GM18907 (cell line): Measurements from ENCODE around the gene RASSF8.

Experiments used
- ATAC-seq: cut with Tn5 transposase; IDR thresholded peaks from one replicate; pipeline ENCODE4 v1.9.1; 2021; ENCODE audit warnings: mild to moderate bottlenecking, moderate library complexity; ENCODE audit not compliant: unreplicated experiment

Gene RASSF8

DNA sequence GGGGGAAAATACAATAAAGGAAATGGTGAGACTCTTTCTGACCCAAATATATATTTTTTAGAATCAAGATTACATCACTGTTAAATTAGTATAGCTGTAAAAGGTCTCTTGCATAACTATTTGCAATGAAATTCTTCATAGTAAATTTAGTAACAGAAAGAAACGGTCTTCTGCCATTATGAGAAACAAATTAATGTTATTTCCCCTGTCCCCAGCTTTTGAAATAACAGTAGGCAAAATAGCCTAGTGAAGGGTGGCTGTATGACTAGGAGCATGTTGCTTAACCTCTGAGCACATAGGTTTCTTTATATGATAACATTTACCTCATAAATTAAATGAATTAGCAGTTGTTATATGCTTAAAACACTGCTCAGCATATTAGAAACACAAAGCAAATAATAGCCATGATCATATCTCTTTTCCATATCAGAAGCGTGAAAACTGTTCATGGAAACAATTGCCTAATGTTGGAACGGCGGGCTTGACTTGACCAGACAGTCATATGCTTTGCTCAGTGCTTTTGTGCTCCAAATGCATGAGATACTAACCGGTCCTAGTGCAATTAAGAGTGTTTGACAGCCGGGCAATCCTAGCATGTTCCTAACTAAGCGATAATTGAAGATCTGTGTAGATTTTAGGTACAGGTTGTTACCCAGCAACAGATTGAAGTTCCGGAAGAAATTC, 142.3 kb downstream of the RASSF8 start:
- ATAC-seq, result no peak

DNA sequence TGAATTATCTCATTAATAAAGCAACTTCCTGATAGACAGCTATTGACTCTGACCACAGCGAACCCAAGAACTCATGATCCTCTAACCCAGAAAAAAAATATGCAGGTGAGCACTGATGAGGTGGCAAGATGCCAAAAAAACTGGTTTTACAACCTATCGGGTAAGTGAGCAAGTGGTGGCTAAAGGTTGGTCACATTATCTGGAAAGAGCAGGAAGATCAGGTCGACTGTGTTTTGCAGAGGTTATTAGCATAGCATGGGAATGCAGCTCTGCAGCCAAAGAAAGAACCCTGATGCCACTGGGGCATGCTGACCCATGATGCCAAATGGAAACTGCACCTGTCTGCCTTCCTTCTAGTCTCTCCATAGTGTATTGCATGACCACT, 142.9 kb downstream of the RASSF8 start:
- ATAC-seq, result no peak

DNA sequence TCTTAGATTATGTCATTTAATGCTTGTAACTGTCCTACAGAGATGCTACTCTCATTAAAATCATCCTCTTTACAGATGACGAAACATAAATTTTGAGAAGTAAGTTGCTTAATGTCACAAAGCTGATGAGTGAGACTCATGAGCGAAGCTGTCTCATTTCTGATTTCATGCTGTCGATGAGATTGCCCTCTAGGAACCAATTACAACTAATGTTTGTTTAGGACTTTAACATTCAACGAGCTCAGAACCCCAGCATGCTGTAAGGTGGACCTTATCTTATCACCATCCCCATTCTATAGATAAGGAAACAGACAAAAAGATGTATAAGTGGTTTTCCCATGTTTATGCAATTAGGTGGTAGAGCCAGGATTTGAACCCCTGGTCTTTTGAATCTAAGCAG, 143.3 kb downstream of the RASSF8 start:
- ATAC-seq, result no peak

DNA sequence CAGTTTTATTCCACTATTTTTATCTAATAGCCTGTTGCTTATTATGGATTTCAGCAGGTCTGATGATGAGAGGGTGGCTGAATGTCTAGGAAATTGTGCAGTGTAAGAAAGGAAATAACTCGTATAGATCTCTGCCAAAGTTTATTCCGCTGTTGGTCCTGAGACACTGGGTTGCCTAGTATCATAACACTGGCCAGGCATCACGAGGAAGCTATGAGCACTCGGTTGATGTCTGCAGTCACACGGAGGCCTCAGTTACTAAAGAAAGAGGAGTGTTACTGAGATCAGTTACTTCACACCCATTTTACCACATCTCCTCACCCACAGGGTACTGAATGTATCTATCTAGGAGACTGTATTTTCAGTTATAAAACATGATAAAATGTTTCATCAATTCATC, 144.5 kb downstream of the RASSF8 start:
- no peak for ATAC-seq

DNA sequence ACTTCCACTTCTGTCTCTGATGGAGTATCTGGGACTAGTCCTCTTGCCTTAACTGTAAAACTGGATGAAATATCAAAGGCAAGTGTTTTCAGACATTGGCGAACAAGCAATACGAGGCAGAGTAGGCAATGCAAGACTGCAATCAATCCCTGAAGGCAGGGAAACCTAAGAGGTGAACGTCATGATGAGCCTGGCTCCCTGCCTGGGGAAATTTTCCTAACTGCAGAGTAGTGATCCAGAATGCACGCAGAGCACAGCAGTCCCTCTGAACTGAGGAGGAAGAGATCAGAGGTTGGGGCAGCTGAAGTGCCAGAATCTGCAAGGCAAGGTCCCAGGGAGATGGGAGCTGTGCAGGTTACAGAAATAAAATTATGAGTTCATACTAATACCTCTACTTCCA, 147.9 kb downstream of the RASSF8 start:
- ATAC-seq, result no peak

DNA sequence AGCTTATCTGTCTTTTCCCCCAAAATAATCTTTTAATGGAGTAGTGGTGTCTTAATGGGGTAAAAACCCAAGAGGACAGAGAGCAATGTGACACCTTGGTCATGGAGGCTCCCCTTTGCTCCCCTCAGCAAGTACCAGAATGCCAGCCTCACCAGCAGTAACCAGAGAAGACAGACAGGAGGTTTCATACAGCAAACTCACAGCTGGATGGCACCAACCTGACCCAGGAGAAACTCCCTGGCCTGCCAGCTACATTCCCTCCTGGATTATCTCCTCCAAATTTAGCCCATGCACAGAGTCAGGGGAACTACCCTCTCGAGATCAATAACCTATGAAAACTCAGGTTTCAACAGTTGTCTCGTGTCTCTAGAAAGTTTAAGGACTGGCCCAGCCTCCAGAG, 150.4 kb downstream of the RASSF8 start:
- no peak for ATAC-seq

DNA sequence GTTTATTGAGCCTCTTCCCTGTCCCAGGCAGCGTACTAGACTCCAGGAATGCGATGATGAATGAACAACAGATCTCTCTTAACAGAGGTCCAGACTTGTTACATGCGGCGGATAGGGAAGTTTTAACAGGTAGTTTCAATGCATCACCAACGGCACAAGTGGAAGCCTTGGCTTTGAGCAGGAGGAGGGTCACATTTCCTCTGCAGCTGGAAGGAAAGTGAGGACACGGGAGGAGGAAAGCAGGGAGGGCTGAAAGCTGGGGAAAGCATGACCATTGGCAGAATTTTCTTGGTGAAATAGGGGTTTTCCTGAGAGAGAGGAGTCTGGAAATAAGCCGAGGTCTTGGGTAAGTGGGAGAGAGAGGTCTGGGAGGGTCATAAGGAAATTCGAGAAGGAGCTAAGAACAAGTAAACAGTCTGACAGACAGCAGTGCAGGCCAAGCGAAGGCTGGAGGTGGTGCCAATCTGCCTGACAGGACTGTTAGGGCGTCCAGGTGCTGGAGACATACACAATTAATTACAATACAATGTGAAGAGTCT, 150.9 kb downstream of the RASSF8 start:
- no peak for ATAC-seq

DNA sequence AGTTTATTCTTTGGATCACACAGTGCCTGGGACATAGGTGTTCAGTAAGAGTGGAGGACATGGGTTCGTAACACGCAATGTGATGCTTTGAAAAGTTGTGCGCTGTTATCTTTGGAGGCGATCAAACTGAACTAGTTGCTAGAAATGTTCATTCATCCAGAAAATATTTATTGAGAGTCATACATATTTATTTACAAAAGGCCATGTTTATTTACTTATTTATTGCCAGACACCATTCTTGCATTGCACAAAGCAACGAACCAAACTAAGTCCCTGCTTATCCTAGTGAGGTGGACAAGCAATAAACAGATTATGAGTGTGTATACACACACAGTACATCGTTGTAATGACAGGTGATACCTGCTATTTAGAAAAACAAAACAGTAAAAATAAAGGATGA, 153.8 kb downstream of the RASSF8 start:
- no peak for ATAC-seq

DNA sequence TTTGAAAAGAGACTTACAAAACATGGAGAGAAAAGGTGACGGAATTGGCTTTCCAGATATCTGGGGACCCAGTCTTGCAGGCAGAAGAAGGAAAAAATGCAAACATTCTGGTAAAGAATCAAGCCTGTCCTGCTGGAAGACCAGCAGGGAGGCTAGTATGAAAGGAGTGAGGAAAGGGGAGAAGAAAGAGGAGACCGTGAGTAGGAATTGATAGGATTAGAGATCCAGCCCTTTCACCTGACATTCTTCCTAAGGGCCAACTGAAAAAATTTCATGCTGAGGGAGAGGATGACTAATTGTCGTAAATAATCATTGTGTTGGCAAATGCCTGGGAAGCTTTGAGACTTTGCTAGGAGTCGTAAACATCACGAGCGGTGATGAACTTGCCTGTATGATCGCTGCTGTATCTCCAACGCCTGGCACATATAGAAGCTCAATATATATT, 154.2 kb downstream of the RASSF8 start:
- no peak for ATAC-seq

DNA sequence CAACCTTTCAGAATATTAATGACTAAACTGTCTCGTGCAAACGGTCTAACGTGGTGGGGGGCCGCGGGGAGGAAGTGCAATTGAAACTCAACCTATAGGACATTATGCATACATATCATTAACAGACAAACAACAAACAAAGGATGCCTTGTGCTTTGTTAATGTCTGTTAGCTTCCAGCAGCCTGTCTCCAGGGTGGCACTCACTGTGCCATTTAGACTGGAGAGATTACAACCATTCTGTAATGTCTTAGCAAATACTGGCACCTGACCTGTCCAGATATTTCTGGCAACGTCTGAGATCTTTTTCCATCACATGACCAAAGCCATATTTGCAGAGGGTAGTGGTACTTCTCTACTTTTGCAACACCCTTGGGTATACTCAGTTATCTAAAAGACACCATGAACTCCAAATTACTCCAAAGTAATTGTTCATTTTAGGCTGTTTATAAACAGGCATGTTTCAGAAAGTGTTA, 154.7 kb downstream of the RASSF8 start:
- ATAC-seq, result no peak

DNA sequence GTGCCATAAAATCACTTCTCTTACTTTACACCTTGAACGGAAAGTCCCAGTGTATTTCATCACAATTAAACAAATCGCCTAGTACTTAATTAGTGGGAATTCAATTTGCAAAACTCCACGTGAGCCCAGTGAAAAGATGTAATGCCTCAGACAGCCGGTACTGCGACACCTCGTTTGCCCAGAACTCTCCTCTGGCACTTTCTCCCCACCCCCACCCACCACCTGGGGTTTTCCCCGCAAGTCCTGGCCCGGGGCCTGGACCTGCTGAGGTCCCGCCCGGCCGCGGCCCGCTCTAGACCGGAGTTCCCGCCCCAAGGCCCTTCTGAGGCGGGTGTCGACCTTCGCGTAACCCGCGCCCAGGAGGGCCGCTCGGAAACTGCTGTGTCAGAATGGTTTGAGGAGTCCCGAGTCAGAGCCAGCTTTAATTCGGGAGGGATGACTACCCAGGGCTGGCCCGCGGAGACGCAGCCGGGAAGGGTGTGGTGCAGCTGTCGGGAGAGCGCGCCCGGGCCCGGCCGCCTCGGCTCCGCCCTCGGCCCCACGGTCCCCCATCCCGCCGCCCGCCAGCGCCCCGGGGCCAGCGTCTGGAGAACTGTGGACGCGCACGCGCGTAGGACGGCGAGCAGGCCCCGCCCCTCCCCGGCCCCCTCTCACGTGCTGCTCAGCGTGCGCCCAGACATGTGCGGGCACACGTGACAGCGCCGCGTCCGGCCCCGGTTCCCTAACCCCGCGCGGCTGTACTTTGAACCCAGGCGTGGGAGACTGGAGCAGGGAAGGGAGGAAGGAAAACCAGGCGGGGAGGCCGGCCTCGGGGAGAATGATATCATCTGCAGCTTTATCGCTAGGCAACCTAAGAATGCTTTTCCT, 155.6 kb downstream of the RASSF8 start:
- ATAC-seq, result peak; percentile 75

DNA sequence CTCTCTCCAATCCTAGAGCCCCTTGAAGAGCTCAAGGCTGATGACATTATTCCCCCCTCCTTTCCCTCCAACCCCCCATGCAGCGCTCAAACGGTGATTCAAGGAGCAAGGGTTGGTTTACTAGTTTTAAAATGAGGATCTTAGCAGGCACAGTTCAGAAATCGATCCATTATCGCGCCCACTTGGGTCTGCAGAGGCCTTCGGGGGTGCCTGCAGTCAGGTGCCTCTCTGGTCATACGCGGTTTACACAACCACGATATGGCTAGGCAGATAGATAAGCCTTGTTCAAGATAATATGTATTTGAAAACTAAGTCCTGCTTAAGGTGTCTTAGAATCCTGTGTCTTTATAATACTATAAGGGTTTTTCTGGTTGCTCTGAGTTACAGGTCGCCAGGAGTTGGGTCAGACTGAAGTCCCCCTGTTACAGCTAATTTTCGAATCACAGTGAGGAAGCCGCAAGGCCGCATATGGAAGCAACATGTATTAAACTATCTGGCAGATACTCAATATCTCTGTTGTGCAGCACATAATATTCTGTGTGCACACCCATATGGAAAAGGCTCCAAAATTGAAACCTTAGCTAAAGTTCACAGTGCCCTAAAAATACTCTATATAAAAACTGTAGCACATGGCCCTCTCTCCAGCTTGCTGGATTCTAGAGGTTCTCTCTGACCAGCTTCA, 156.4 kb downstream of the RASSF8 start:
- no peak for ATAC-seq

DNA sequence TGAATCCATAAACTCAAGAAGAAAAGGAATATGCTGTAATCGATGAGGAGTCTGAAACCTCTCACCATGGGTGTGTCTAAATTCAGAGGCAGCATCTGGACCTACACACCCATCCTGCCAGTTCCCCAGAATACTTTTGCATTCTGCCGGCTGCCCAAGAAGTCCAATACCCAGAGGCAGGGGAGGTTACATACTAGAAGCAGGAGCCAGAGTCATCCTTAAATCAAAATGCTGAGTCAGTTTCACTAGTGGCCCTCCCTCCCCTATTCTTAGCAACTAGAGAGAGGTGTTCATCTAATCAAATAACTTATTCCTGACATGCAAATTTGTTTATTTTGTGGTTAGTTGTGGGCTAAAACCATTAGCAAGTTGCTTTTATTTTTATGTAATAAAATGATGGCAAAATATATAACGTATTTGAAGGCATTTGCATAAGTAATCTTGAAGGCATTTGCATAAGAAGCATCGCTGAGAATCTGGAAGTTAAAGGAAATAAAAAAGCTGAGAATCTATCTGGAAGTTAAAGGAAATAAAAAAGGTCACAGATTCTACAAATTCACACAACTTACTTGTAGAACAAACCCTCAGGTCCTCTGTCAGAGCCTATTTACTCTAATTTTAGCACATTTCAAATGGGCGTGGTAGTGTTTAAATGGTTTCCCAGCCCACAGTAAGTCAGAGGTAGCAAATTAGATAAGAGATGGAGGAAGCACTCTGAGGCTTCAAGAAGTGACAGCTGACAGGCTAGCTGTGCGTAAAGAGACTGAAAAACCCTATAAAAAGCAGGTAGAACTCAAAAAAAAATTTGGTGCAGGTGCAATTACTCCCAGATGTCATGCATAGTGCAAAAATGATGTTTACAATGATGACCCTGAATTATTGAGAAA, 158.6 kb downstream of the RASSF8 start:
- no peak for ATAC-seq

DNA sequence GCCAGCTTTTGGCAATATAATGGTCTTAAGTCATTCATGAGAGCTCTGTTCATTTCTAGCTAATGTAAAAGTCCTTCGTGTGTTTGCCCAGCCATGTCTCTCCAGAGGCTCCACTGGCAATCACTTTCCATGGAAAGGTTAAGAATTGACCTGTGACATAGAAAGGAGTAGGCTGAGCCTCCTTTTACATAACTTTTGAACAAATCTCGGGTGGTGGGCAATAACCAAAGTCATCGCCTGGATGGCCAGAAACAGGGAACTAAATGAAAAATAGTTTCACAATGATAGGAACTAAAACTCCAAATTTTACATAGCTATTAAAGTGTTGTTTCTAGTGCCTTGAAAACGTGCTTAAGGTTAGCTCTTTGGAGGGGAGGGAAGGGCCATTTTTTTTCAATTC, 159.8 kb downstream of the RASSF8 start:
- ATAC-seq, result no peak

DNA sequence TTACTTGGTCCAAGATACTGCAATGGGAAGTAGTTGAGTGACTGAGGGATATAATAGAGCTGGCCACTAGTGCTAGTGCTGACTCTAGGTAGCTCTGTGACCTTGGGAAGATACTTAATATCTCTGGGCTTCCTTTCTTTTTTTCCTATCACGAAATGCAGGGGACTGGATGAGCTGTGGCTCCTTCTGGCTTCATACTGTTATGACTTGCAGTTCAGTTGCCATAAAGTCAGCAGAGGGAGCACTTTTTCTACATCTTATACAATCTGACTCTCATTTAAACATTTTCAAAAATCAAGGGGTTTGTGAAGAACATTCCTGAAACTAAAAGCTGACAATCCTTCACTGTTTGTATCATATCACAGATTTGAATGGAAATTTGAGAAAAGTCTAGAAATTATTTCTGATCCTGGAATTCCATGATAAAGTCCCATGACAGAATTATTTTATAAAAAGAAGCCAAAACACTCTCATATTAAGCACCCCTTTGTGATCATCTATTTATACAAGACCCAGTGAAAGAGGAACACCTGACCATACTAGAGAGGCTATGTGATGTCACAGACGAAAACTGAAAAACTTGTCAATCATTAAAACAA, 161.0 kb downstream of the RASSF8 start:
- peak; percentile 50 for ATAC-seq

DNA sequence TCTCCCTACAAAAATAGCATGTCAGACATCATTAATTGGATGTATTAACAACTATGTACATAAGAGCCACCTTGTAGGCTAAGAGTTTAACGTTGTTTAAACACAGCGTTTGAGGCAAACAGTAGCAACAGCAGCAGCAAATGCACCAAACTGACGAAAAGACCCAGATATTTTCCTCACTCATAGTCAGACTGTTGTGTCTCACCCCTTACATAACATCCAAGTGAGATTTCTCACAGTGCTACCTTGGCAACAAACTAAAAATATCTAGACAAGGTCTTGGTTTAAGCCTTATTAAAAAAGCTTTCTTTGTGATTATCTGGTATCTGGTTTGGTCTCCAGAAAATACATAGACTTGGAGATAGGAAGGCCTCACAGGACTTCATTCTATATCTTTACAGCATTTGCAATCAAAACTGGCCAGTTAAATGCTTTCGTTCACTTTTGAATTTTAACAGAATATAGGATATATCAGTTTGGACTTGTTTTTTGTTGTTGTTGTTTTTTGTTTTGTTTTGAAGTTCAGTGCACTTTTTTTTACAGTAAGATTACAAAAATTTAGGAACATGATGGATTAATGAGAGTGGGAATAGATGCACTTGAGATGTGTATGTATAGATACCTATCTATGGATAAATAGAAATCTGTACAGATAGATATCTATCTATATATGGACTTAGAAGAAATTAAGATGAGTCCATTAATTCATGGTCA, 162.2 kb downstream of the RASSF8 start:
- ATAC-seq, result no peak

DNA sequence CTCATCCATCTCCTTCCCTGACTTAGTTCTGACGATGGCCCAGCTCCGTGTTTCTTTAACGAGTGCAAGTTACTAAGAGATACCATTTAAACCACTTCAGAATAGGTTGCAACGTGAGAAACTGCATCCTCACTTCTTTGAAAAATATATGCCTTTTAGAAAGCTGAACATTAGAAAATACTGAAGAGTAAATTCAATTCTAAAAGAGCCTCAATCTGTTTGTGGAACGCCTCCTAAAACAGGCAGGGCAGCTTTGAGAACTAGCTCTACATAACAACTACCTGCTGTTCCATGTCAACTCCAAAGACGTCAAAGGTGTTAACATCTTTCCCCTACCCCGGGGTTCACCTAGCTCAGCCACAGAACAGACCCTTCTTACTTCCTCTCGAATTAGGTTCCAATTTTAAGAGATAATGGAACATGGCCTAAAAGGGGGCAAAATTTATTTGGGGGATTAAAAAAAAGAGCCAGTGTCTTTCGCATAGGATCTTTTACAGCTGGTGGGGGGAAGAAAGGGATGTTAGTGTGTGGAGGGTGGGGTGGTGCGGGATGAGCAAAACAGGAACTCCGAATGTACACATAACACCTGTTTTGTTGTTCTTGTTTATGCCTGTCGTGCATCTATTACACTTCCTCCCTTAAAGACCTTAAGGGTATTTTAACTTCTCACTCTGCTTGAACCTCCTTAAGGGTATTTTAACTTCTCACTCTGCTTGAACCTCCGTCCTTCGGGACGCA, 163.0 kb downstream of the RASSF8 start:
- ATAC-seq, result no peak

DNA sequence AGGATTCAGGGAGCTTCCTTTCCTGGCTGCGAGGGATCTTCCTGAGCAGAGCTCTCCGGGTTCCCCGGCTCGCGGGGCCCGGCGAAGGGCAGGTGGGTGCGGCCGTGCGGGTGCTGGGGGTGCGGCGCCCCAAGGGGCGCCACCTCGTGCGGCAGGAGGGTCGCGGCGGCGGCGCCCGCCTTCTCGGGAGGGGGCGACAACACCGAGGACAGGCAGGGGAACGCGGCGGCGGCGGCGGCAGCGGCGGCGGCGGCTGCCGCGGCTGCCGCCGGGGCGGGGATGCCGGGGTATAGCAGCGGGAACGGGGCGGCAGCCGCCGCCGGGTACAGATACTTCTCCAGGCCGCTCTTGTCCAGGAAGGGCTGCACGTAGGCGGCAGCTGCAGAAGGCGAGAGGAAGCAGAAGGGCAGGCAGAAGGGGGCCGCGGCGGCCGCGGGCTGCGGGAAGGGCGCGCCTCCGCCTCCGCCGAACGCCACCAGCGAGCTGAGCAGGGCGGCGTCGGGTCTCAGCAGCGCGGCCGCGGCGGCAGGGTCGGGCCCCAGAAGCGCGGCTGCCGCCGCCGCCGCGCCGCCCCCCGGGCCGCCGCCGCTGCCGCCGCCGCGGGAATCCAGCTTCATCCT, 163.7 kb downstream of the RASSF8 start:
- no peak for ATAC-seq
